HCT116 (cell line): ENCODE measurements around the gene FGF14. TPM values are rescaled to one million over a fixed set of nuclear protein-coding genes. Genes with fewer than 3 reads are reported as not detected.

ENCODE experiments used
- ATAC-seq: fragments of 200-7000 bp; cut with Tn5 transposase; 2 replicates; pipeline ENCODE4 v1.9.1; 2020; ENCODE audit warnings: mild to moderate bottlenecking, moderate library complexity
- BruUV-seq: library from RNA; stranded (reverse); fragments of 400-500 nt; replicated peaks from 2 replicates; lab custom pipeline; 2021; lab: Mats Ljungman, UMichigan
- CTCF ChIA-PET: fragments of 300-600 bp; sonication (Branson Sonifier 250); formaldehyde crosslinking; loops from one replicate; lab custom pipeline; 2021; ENCODE audit warnings: antibody characterized with exemption; lab: Charles Lee
- POLR2A ChIA-PET: fragments of 300-600, 350-600 bp; sonication (Branson Sonifier 250); formaldehyde crosslinking; loops from one replicate; lab custom pipeline; 2021; ENCODE audit warnings: antibody characterized with exemption; lab: Charles Lee
- RAD21 ChIA-PET, 2 experiments: fragments of 300-600 bp; sonication (Branson Sonifier 250); formaldehyde crosslinking; loops; one replicate each; lab custom pipeline; 2023; ENCODE audit warnings: low total read pairs in 2 of 2; ENCODE audit not compliant: uncharacterized antibody in 2 of 2, unreplicated experiment in 2 of 2, low non-redundant PET in 1 of 2; lab: Charles Lee
- DNase-seq: peaks from one replicate; pipeline ENCODE4 v3.0.0-alpha.2; 2010; ENCODE audit warnings: low read depth, low spot score
- H2AFZ ChIP-seq: fragments of 200-600 bp; shearing (Covaris generic), sonication (generic); 2 replicates; pipeline ENCODE4 v1.6.1; 2017; ENCODE audit warnings: low read depth, mixed run types, mixed read lengths, antibody characterized with exemption, low read length; ENCODE audit not compliant: poor library complexity, severe bottlenecking
- H3K27ac ChIP-seq: 2 replicates; pipeline ENCODE4 v1.5.1; 2012; ENCODE audit warnings: low read depth, low read length
- H3K27me3 ChIP-seq: fragments of 200-600 bp; sonication (generic); 2 replicates; pipeline ENCODE4 v1.6.1; 2016; ENCODE audit warnings: mixed run types, low read length, mixed read lengths; ENCODE audit not compliant: insufficient read depth
- H3K36me3 ChIP-seq, 2 experiments: fragments of 200-500 bp in 1 of 2; fragments of 200-600 bp in 1 of 2; sonication (Bioruptor generic) in 1 of 2; sonication (generic) in 1 of 2; 2 replicates each; pipeline versions ENCODE4 v1.5.1 to v1.6.1; 2014 to 2016; ENCODE audit warnings: low read length in 2 of 2, inconsistent platforms in 1 of 2, mixed read lengths in 1 of 2, mixed run types in 1 of 2; ENCODE audit not compliant: insufficient read depth in 2 of 2, control insufficient read depth in 1 of 2
- H3K4me1 ChIP-seq, 2 experiments: fragments of 200-600 bp in 1 of 2; sonication (generic) in 1 of 2; 2 replicates each; pipeline versions ENCODE4 v1.5.1 to v1.6.1; 2012 to 2017; ENCODE audit warnings: low read length in 2 of 2, inconsistent platforms in 1 of 2, mild to moderate bottlenecking in 1 of 2, mixed read lengths in 1 of 2, mixed run types in 1 of 2, moderate library complexity in 1 of 2; ENCODE audit not compliant: insufficient read depth in 2 of 2, control insufficient read depth in 1 of 2
- H3K4me2 ChIP-seq: fragments of 200-600 bp; sonication (generic); 2 replicates; pipeline ENCODE4 v1.6.1; 2017; ENCODE audit warnings: mixed run types, low read length, mixed read lengths
- H3K4me3 ChIP-seq, 2 experiments: fragments of 200-600 bp in 1 of 2; sonication (generic) in 1 of 2; replicated peaks in 1 of 2; 2 replicates each; pipeline ENCODE4 v1.5.1; 2011 to 2016; ENCODE audit warnings: low read length in 2 of 2, control low read depth in 1 of 2, low read depth in 1 of 2, mild to moderate bottlenecking in 1 of 2, mixed read lengths in 1 of 2, mixed run types in 1 of 2
- H3K79me2 ChIP-seq: fragments of 200-600 bp; sonication (generic); 2 replicates; pipeline ENCODE4 v1.6.1; 2017; ENCODE audit warnings: mild to moderate bottlenecking, mixed run types, low read length, moderate library complexity, mixed read lengths; ENCODE audit not compliant: insufficient read depth
- H3K9ac ChIP-seq: fragments of 200-600 bp; sonication (generic); 2 replicates; pipeline ENCODE4 v1.6.1; 2016; ENCODE audit warnings: low read length, mixed read lengths
- H3K9me2 ChIP-seq: fragments of 200-600 bp; sonication (generic), shearing (Covaris generic); 2 replicates; pipeline ENCODE4 v1.6.1; 2017; ENCODE audit warnings: mixed run types, mild to moderate bottlenecking, moderate library complexity; ENCODE audit not compliant: insufficient read depth
- H3K9me3 ChIP-seq, 2 experiments: fragments of 200-500 bp in 1 of 2; fragments of 200-600 bp in 1 of 2; sonication (Bioruptor generic) in 1 of 2; sonication (generic) in 1 of 2; 2 replicates each; pipeline ENCODE4 v1.6.1; 2014 to 2017; ENCODE audit warnings: low read length in 2 of 2, mixed read lengths in 2 of 2, inconsistent platforms in 1 of 2, low read depth in 1 of 2, mild to moderate bottlenecking in 1 of 2, mixed run types in 1 of 2, moderate library complexity in 1 of 2; ENCODE audit not compliant: control insufficient read depth in 1 of 2, insufficient read depth in 1 of 2
- H4K20me1 ChIP-seq: fragments of 200-600 bp; sonication (generic), shearing (Covaris generic); 2 replicates; pipeline ENCODE4 v1.6.1; 2017; ENCODE audit warnings: mixed run types, mild to moderate bottlenecking, moderate library complexity; ENCODE audit not compliant: insufficient read depth
- CBX3 ChIP-seq: IDR thresholded peaks from 2 replicates; pipeline ENCODE4 v1.6.1; 2012; ENCODE audit warnings: low read depth
- CEBPB ChIP-seq: IDR thresholded peaks from 2 replicates; pipeline ENCODE4 v1.6.1; 2012; ENCODE audit warnings: low read depth
- CTCF ChIP-seq, 3 experiments: fragments of 200-600 bp in 1 of 3; sonication (generic) in 1 of 3; IDR thresholded peaks in 2 of 3; conservative IDR thresholded peaks in 1 of 3; 2 replicates each; pipeline ENCODE4 v1.5.1; 2012 to 2017; ENCODE audit warnings: low read depth in 2 of 3, low read length in 2 of 3, antibody characterized with exemption in 1 of 3, borderline replicate concordance in 1 of 3, control low read depth in 1 of 3, mild to moderate bottlenecking in 1 of 3, mixed read lengths in 1 of 3, mixed run types in 1 of 3, moderate library complexity in 1 of 3; ENCODE audit not compliant: insufficient read depth in 1 of 3
- EGR1 ChIP-seq: IDR thresholded peaks from 2 replicates; pipeline ENCODE4 v1.6.1; 2012; ENCODE audit warnings: low read depth
- EZH2 ChIP-seq: fragments of 200-600 bp; sonication (generic); IDR thresholded peaks from 2 replicates; pipeline ENCODE4 v1.6.1; 2017; ENCODE audit warnings: antibody characterized with exemption, mixed run types
- FOSL1 ChIP-seq: IDR thresholded peaks from 2 replicates; pipeline ENCODE4 v1.6.1; 2012; ENCODE audit warnings: low read depth
- MAX ChIP-seq: IDR thresholded peaks from 2 replicates; pipeline ENCODE4 v1.6.1; 2012
- POLR2AphosphoS5 ChIP-seq: IDR thresholded peaks from 2 replicates; pipeline ENCODE4 v1.6.1; 2011; ENCODE audit warnings: mild to moderate bottlenecking, low read depth, low read length, moderate library complexity
- RAD21 ChIP-seq: IDR thresholded peaks from 2 replicates; pipeline ENCODE4 v1.6.1; 2012; ENCODE audit warnings: low read depth, mild to moderate bottlenecking
- SIN3A ChIP-seq: IDR thresholded peaks from 2 replicates; pipeline ENCODE4 v1.6.1; 2012; ENCODE audit warnings: low read depth
- SP1 ChIP-seq: IDR thresholded peaks from 2 replicates; pipeline ENCODE4 v1.6.1; 2012; ENCODE audit warnings: low read depth
- TCF7L2 ChIP-seq: IDR thresholded peaks from 2 replicates; pipeline ENCODE4 v1.7.0; 2011; ENCODE audit warnings: borderline replicate concordance, inconsistent platforms; ENCODE audit not compliant: insufficient read depth, insufficient read length; ENCODE audit errors: extremely low read depth
- YY1 ChIP-seq: IDR thresholded peaks from 2 replicates; pipeline ENCODE4 v1.6.1; 2011; ENCODE audit warnings: low read length, low read depth, moderate library complexity, mild to moderate bottlenecking; ENCODE audit not compliant: insufficient replicate concordance; ENCODE audit errors: extremely low read depth
- ZBTB33 ChIP-seq: IDR thresholded peaks from 2 replicates; pipeline ENCODE4 v1.6.1; 2011; ENCODE audit warnings: mild to moderate bottlenecking, low read length, moderate library complexity; ENCODE audit not compliant: insufficient replicate concordance; ENCODE audit errors: extremely low read depth
- ZFX ChIP-seq: fragments of 450-650 bp; IDR thresholded peaks from 2 replicates; pipeline ENCODE4 v1.6.1; 2017
- ZNF274 ChIP-seq: fragments of 200-500 bp; sonication (Bioruptor generic); IDR thresholded peaks from 2 replicates; pipeline ENCODE4 v1.6.1; 2014; ENCODE audit warnings: mild to moderate bottlenecking, low read depth, low read length, inconsistent platforms
- intact Hi-C: fragments of 100-400 bp; cut with micrococcal nuclease; formaldehyde crosslinking; loops from 2 replicates; pipeline ENCODE4 v1.10.0; 2022
- total RNA-seq: library from RNA; stranded (reverse); gene quantifications from one replicate; pipeline ENCODE4 v1.2.1, GENCODE V29; 2021; ENCODE audit not compliant: unreplicated experiment

The FGF14 gene
- total RNA-seq, 1 experiment from 2014 or later, result not detected

GRCh38 chr13:101779147-101779546 is 622.7 kb downstream of the FGF14 start:
- ChIA-PET POLR2A (no interaction called here), RAD21 (no interaction called here), CTCF (no interaction called here)
- intact Hi-C loops, result no loop called here
- peaks cover 0 to 3% of the 10 kb centered on the region in 2 experiments; a peak in 2 of 4 replicates for H3K9me3 ChIP-seq
- no peak for TF ChIP-seq MAX
- TF ChIP-seq EGR1, result no peak
- no peak for TF ChIP-seq POLR2AphosphoS5
- no peak for TF ChIP-seq CEBPB
- TF ChIP-seq ZFX, result no peak
- no peak for TF ChIP-seq ZBTB33
- TF ChIP-seq CBX3, result no peak
- no peak for TF ChIP-seq ZNF274
- no peak for TF ChIP-seq SIN3A
- no peak for TF ChIP-seq EZH2
- no peak for TF ChIP-seq TCF7L2
- no peak for TF ChIP-seq RAD21
- TF ChIP-seq YY1, result no peak
- no peak for TF ChIP-seq CTCF (IDR thresholded peaks at IDR 0.05 in 2 of 3, conservative IDR thresholded peaks at IDR 0.05 in 1 of 3; ENCODE audit: borderline replicate concordance in 1 of 3, insufficient read depth in 1 of 3, low read depth in 2 of 3, low read length in 2 of 3)
- TF ChIP-seq FOSL1, result no peak
- no peak for TF ChIP-seq SP1
- H3K4me1 ChIP-seq, result no peaks in the 10 kb centered on the region
- H3K9me2 ChIP-seq, result no peaks in the 10 kb centered on the region
- no peak overlapping the region for H3K27ac ChIP-seq
- H3K9ac ChIP-seq, result no peak overlapping the region
- no TSS peak for BruUV-seq
- H3K4me3 ChIP-seq, result no peak overlapping the region
- ATAC-seq (no peak), DNase-seq (no peak)
- no peaks in the 10 kb centered on the region for H3K79me2 ChIP-seq
- H3K36me3 ChIP-seq, result no peaks in the 10 kb centered on the region
- no peak overlapping the region for H3K4me2 ChIP-seq
- no peaks in the 10 kb centered on the region for H4K20me1 ChIP-seq
- H3K27me3 ChIP-seq, result no peaks in the 10 kb centered on the region
- H2AFZ ChIP-seq, result no peak overlapping the region
